ENCODE measurements around the gene GALK2. TPM values are rescaled to one million over a fixed set of nuclear protein-coding genes. Genes with fewer than 3 reads are reported as not detected.

The GALK2 gene
- total RNA-seq, 2 experiments from 2014 or later, result 11.5 to 11.9 TPM

DNA sequence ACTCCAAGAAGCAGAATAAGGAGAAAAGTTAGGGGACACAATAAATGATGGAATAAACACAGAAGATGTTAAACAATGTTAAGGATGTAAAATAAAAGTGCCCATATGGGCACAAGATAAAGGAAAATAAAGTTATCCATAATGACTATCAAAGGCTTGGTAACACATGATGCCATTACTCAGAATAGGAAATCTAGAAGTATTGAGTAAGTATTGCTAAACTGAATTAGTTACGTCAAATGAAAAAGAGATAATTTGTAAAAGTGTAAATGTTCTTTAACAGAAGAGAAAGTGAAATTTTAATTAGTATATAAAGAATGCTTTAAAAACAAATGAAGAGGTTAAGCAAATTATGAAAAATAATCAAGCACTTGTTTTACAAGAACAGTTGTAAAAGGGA lies 21.3 kb upstream of the GALK2 start:
- CTCF ChIA-PET, result interaction anchor here (0.9 kb wide), 1 partner anchor 287 kb away, joined by 4 read pairs; no protein-coding TSS in a partner anchor
- DNase-seq, result no peak
- no peaks in the 10 kb centered on the region for H3K27me3 Mint-ChIP-seq
- H3K9me3 Mint-ChIP-seq, result no peaks in the 10 kb centered on the region
- H3K36me3 Mint-ChIP-seq (ENCODE audit: low read depth), result peaks cover 39% of the 10 kb centered on the region
- Histone ChIP-seq H3K4me1 (ENCODE audit: insufficient read depth, low read length) (peaks cover 4% of the 10 kb centered on the region), H3K9me3 (ENCODE audit: control insufficient read depth in 1 of 2, insufficient read depth in 1 of 2, low read length in 2 of 2) (no peaks in the 10 kb centered on the region), H3K36me3 (ENCODE audit: insufficient read depth, low read length) (peaks cover 17% of the 10 kb centered on the region), H3K27me3 (ENCODE audit: control insufficient read depth in 1 of 2, insufficient read depth in 2 of 2, low read length in 2 of 2) (no peaks in the 10 kb centered on the region), H3K4me3 (ENCODE audit: low read length) (no peak overlapping the region), H3K27ac (ENCODE audit: low read depth in 1 of 2, low read length in 2 of 2) (no peak overlapping the region)
- intact Hi-C loops (cut with DNase I, micrococcal nuclease), result loop anchor here (10.0 kb wide), 2 partner anchors 276 to 996 kb away; partner anchors contain the start of gene FGF7 (in 1 of the 2)
- no peak overlapping the region for H3K27ac Mint-ChIP-seq
- POLR2A ChIA-PET, result no interaction called here
- peak overlapping the region; percentile 8 for H3K4me3 Mint-ChIP-seq
- ATAC-seq (ENCODE audit: poor library complexity), result no peak
- TF ChIP-seq, protein P1, sequence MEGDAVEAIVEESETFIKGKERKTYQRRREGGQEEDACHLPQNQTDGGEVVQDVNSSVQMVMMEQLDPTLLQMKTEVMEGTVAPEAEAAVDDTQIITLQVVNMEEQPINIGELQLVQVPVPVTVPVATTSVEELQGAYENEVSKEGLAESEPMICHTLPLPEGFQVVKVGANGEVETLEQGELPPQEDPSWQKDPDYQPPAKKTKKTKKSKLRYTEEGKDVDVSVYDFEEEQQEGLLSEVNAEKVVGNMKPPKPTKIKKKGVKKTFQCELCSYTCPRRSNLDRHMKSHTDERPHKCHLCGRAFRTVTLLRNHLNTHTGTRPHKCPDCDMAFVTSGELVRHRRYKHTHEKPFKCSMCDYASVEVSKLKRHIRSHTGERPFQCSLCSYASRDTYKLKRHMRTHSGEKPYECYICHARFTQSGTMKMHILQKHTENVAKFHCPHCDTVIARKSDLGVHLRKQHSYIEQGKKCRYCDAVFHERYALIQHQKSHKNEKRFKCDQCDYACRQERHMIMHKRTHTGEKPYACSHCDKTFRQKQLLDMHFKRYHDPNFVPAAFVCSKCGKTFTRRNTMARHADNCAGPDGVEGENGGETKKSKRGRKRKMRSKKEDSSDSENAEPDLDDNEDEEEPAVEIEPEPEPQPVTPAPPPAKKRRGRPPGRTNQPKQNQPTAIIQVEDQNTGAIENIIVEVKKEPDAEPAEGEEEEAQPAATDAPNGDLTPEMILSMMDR (IDR thresholded peaks at IDR 0.05), result no peak
- peaks cover 65% of the 10 kb centered on the region for H3K4me1 Mint-ChIP-seq (ENCODE audit: low read depth)

DNA sequence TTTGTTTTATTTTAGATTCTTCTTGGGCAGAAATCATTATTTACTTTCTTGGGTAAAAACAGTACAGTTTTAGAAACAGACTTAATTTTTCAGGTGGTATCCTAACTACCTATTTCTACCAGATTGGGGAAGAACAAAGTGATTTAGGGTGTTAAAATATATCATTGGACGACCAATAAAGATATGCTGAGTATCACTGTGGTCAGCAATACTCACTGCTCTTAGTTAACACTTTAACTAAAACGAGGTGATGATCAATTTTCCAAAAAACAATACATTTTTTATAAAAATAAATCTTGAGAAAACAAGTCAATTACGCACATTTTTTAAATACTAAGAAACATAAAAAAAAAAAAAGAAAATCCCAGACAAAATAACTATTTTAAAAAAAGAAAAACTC lies 18.2 kb upstream of the GALK2 start:
- no peak overlapping the region for H3K27ac Mint-ChIP-seq
- no peaks in the 10 kb centered on the region for H3K9me3 Mint-ChIP-seq
- DNase-seq (no peak), ATAC-seq (ENCODE audit: poor library complexity) (no peak)
- Histone ChIP-seq H3K27me3 (ENCODE audit: control insufficient read depth in 1 of 2, insufficient read depth in 2 of 2, low read length in 2 of 2) (no peaks in the 10 kb centered on the region), H3K4me3 (ENCODE audit: low read length) (no peak overlapping the region), H3K4me1 (ENCODE audit: insufficient read depth, low read length) (peaks cover 14% of the 10 kb centered on the region), H3K9me3 (ENCODE audit: control insufficient read depth in 1 of 2, insufficient read depth in 1 of 2, low read length in 2 of 2) (no peaks in the 10 kb centered on the region), H3K27ac (ENCODE audit: low read depth in 1 of 2, low read length in 2 of 2) (no peak overlapping the region), H3K36me3 (ENCODE audit: insufficient read depth, low read length) (peaks cover 5% of the 10 kb centered on the region)
- CTCF ChIA-PET, result no interaction called here
- TF ChIP-seq, protein P1 (IDR thresholded peaks at IDR 0.05), result no peak
- H3K4me1 Mint-ChIP-seq (ENCODE audit: low read depth), result peaks cover 81% of the 10 kb centered on the region
- no peaks in the 10 kb centered on the region for H3K27me3 Mint-ChIP-seq
- H3K4me3 Mint-ChIP-seq, result no peak overlapping the region
- peaks cover 29% of the 10 kb centered on the region for H3K36me3 Mint-ChIP-seq (ENCODE audit: low read depth)
- POLR2A ChIA-PET, result no interaction called here
- intact Hi-C loops (cut with DNase I, micrococcal nuclease), result loop anchor here in 1 of 2 experiments (5.0 kb wide), 1 partner anchor 1270 kb away; the partner anchor contains the start of gene USP8

- peak overlapping the region; percentile 85 for H3K4me3 Mint-ChIP-seq
Measured at GRCh38 chr15:49152552-49153312, 17.3 kb upstream of the GALK2 start.

More at GRCh38 chr15:49152552-49153312, 17.3 kb upstream of the GALK2 start:
- no peaks in the 10 kb centered on the region for H3K27me3 Mint-ChIP-seq
- Histone ChIP-seq H3K36me3 (ENCODE audit: insufficient read depth, low read length) (peaks cover 5% of the 10 kb centered on the region), H3K4me3 (ENCODE audit: low read length) (no peak overlapping the region), H3K4me1 (ENCODE audit: insufficient read depth, low read length) (peaks cover 14% of the 10 kb centered on the region), H3K27ac (ENCODE audit: low read depth in 1 of 2, low read length in 2 of 2) (no peak overlapping the region), H3K27me3 (ENCODE audit: control insufficient read depth in 1 of 2, insufficient read depth in 2 of 2, low read length in 2 of 2) (no peaks in the 10 kb centered on the region), H3K9me3 (ENCODE audit: control insufficient read depth in 1 of 2, insufficient read depth in 1 of 2, low read length in 2 of 2) (no peaks in the 10 kb centered on the region)
- no peak for ATAC-seq (ENCODE audit: poor library complexity)
- no peaks in the 10 kb centered on the region for H3K9me3 Mint-ChIP-seq
- H3K4me1 Mint-ChIP-seq (ENCODE audit: low read depth), result peaks cover 80% of the 10 kb centered on the region
- ChIA-PET POLR2A (interaction anchor here (0.9 kb wide), 1 partner anchor 17 kb away, joined by 5 read pairs; the partner anchor contains the start of gene GALK2), CTCF (no interaction called here)
- H3K27ac Mint-ChIP-seq, result no peak overlapping the region
- peaks cover 27% of the 10 kb centered on the region for H3K36me3 Mint-ChIP-seq (ENCODE audit: low read depth)
- DNase-seq, result no peak
- TF ChIP-seq, protein P1 (IDR thresholded peaks at IDR 0.05), result no peak
- intact Hi-C loops (cut with DNase I, micrococcal nuclease), result loop anchor here in 1 of 2 experiments (5.0 kb wide), 1 partner anchor 1270 kb away; the partner anchor contains the start of gene USP8

All from CD4-positive, alpha-beta T cell (primary cell).